HL-60/S4 (cell line): ENCODE data around the gene GNL1.

Experiments used
- in situ Hi-C: fragments of 300-500 bp; cut with MboI; formaldehyde crosslinking; loops from 2 replicates; pipeline ENCODE4 v1.14.3; 2022; ENCODE audit warnings: low sequenced_read_pairs

The GNL1 gene

DNA sequence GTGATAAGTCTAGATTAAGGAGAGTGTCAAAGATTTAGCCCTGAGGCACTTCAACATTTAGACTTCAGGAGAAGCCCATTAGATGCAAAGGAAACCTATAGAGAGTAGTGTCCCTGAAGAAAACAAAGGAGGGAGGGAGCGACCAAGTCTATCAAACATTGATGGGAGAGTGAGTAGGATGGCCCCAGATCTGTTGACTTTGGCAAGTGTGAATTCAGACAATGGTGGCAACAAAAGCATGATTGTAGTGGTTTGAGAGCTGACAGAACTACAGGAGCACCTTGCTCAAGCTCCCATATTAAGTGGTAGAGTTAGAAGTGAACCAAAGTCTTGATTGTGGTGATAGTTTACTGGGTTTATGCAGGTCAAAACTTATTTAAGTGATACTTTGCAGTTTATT is 14.0 kb upstream of the GNL1 start:
- in situ Hi-C loops, result no loop called here

DNA sequence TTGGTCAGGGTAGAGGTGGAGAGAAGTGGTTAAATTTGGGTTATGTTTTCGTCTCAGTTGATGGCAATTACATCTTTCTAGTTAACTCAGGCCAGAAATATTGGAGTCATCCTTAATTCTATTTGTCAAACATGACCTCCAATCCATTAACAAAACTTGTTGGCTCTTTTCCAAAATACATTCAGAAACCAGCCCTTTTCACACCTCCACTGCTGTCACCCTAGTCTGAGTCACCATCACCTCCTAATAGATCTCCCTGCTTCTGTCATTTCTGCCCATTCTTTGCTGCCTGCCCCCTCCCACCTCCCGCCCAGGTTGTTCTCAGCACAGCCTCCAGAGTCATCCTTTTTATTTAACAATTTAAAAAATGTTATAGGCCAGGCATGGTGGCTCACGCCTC is 12.0 kb upstream of the GNL1 start:
- in situ Hi-C loops, result no loop called here

DNA sequence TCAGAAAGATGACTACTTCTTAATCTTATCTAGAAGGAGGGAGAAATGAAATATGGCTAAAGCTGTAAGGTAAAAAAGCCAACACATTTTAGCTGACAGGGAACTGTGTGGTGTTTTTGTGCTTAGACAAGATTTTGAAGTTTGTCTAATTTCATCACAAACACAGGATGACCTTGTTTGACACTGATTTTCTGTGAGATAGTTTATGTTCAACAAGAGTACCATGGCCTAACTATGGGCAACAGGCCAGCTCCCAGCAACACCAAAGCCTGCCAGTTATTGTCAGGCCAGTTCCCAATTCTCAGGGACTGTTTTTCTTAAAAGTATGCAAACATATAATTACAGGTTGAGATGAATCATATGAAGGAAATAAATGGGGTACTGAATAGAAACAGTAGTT is 9.5 kb upstream of the GNL1 start:
- in situ Hi-C loops, result no loop called here

DNA sequence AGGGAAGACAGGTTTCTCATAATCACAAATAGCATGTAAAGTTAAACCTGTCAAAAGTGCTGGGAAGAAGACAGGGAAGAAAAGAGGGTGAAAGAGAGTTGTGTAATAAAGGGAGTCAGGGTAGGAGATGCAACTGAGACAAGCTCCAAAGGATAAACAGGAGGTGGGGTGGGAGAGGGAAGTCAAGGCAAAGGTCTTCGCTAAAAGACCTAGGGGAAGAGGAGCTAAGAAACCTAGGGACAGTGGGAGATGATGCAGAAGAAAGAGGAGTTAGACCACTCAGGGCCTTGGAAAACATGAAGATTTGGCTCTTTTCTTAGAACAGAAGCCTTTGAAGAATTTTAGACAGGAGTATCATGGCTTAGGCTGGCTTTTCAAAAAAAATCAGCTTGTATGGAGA is 7.8 kb upstream of the GNL1 start:
- in situ Hi-C loops, result no loop called here

DNA sequence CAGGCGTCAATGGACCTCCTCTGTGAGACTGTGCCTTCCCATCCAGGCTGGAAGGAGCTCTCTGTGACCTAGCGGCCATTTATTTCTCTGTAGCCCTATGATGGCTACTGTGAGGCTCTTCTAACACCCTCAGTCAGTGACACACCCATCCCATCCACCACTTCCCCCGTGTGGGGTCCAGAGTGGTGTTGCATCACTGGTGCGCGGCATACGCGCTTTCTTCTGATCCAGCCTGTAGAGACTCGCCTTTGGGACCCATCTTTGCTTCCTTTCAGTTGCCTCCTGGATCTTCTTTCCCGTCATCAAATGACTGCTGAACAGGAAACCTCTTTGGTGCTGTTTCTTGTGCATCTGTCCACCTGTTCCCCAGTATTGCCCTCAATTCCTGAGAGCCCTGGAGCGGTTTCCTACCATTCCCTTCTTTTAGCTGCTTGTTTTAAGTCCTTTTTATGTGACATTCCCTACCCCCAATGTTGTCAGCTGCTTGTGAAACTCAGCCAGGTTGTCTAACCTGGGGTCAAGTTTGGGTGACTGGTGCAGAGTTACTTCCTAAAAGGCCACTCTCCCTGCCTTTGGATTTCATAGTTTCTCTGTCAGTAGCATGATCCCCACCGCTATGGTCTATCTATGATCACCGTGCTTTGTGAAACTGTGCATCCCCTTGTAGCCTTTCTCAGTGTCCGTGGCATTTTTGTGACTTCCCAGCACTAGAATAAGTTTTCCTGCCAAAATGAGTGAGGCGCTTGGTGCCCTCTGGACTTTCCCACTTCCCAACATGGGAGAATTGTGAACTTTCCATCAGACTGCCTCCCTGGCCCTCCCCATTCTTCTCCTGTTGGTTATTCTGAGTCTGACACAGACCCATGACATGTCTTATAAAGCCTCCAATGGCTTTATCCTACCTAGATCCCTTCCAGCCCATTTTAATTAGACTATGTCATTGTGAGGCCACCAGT is 6.5 kb upstream of the GNL1 start:
- in situ Hi-C loops, result no loop called here

DNA sequence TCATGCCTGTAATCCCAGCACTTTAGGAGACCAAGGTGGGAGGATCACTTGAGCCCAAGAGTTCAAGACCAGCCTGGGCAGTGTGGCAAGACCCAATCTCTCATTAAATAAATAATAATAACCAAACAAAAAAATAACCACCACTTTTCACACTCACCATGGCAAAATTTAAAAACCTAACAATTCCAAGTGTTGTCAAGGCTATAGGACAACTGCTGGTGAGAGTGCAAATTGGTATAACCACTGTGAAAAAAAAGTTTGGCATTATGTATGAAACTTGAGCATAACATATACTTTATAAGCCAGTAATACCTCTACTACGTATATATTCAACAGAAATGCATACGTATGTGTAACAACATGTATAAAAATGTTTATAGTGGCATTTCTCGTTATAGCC is 4.6 kb upstream of the GNL1 start:
- in situ Hi-C loops, result no loop called here

DNA sequence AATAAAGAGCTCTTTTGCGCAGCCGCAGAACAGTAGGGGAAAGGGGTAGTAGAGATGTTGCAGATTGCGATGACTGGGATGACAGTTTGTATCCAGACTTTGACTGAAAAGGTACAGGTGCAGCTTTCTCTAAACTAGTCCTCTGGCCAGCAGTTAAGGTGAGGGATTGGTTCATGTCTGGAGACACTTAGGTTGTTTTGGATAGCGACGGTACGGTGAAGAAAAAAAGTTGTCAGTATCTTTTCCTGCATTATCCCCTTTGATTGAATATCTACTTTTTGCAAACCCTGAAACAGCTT is 1.3 kb upstream of the GNL1 start:
- in situ Hi-C loops, result no loop called here

DNA sequence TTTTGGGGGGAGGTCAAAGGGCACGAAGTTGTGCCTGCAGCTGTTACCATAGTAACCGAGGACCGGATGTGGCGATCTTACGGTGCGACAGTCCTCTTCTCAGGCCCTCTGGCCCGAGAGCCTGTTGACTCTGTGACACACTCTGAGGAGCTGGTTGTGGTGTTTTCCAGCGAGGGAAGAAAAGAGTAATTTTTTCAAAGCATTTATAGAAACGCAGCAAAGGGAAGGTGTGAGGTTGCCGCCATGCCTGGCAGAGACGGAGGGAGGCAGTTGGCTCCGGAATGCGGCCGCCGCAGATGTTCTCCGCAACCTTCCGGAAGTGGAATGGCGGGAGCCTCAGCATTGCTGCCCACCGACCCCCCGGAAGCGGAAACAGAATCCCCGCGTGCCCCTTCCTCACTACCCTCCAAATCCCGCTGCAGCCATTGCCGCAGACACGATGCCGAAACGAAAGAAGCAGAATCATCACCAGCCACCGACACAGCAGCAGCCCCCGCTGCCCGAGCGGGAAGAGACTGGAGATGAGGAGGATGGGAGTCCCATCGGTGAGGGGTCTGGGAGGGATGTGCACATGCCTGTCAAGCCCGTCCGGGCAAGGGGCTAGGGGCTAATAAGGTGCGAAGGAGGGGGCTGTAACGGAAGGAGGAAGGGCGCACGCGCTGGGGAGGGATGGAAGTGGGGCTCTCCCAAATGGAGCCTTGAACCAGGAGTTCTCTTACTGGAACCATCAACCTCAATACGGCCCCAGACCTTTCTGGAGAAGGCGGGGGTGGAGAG is 805 bp upstream of the GNL1 start, which contains the start of gene PRR3:
Gene PRR3 (plus strand): TSS at position 390 of the 777 bp plus-strand sequence. CDS start 50 bp downstream, at position 440.
- in situ Hi-C loops, result no loop called here

DNA sequence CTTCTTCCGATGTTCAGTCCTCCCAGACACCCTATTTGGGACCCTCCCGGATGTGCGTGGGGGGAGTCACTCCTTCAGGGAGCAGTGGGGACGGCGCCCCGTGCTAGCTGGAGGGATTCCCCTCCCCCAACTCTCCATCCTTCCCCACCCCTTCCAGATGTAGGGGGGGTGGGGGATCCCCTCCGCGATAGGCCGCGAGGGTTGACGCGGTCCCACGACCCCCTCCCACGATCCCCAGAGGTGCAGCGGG is 548 bp downstream of the GNL1 start:
- in situ Hi-C loops, result no loop called here

DNA sequence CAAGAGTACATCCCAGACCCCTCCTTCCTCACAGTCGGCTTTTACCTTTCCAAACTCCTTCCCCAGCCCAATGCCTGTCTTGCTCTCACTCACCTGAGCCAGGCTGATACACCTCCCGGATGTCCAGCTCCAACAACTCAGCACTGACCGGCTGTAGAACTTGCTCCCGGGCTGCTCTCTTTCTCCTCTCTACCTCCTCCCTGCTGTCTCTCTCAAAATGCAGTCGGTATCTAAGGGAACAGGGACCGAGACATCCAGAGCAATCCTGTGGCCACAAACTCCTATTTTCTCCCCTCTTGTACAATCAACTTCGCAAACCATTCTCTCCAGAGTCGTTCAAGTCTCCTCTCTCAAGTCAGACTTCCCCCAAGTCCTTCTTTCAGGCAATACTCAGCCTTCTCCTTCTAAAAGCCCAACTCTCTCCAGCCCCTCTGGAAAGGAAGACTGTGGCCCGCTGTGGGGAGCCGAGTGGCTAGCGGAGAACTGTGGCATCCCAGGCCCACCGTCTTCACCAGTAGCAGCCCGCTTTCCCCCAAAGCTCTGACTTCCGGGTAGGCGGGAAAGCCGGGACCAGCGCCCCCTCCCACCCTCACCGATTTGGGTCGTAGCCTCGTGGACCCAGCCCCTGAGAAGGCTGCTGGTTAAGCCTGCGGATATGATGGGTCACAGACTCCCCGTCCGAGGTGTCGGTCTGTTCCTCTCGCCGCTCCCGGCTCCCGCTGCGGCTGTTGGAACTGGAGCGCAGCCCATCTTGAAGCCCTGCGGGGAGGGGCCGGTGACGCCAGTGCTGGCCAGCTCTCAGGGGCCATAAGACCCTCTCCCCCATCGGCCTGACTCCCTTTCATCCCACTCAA is 1.1 kb downstream of the GNL1 start:
- in situ Hi-C loops, result no loop called here

DNA sequence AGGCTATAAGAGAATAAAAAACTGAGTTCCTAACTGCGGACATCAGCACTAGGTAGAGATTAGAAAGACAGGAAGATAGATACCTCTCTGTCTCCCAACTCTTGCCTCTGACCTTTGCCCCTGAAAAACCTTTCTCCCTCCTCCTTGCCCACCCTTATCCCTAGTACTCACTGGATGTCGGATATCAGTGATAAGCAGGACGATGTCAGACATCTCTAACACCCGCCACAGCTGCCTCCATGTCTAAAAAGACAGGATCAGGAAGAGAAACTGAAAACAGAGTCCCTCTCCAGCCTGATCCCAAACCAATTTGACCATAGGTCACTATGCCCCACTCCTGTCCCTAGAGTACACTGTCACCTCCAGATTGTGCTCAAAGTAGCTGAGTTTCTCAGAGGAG is 1.9 kb downstream of the GNL1 start:
- in situ Hi-C loops, result no loop called here

DNA sequence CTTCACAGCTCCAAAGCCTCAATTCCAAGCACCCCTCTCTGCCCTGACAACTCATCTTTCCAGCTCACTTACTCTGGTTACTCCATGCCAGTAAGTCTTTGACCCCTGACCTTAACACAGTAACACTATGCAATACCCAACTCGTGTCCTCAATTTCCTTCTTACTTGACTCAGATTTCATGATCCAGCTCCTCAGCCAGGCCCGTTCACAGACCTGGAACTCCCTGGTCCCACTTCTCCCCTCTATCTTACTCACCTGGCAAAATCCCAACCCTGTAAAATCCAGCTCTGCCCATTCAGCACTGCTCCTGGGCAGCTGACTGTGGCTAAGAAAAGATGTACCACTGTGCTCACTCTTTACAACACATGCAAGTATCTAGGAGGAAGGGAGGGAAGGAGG is 7.9 kb downstream of the GNL1 start:
- in situ Hi-C loops, result loop anchor here (10.0 kb wide), 2 partner anchors 176 to 536 kb away; partner anchors contain the start of gene TUBB

DNA sequence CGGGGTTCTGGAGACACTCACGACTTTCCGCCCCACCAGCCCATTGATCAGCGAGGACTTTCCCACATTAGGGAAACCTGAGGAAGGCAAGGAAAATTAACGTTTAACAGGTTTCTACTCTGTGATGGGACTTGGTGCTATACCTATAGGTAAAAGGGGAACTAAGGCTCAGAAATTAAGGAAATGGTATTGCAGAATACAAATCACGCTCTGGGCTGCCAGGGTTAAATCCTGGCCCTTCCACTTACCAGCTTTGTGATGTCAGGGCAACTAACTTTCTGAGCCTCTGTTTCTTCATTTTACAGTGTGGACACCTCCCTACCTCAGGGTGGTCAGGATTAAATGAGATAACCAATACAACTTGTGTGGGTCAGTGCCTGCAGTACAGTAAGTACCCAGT is 8.8 kb downstream of the GNL1 start:
- in situ Hi-C loops, result loop anchor here (10.0 kb wide), 2 partner anchors 177 to 537 kb away; partner anchors contain the start of gene TUBB

DNA sequence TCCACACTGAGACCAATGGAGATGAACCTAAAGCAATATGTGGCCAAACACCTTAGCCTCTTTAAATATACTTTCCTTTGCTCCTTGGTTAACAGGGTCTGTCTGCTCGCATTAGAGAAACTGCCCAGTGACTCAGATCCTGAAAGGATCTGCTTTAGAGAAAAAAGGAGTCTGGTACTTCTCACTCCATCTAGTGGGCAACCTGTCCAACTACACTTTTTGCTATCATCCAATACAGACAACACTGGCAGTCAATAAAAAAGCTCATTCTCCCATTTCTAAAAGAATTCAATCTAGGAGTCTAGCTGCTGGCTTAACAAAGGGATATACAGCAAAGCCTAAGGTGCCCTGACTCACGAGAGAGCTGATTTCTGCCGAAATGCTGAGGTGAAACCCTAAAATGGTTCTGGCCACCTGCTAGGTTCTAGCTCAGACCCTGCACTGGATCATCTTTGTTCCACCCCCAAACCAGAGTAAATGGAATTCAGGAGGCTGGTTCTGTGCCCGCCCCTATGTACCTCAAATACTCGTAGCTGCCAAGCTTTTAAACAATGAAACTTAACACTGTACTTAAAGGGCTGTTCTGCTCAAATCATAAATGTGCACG is 11.5 kb downstream of the GNL1 start:
- in situ Hi-C loops, result loop anchor here (10.0 kb wide), 2 partner anchors 180 to 540 kb away; partner anchors contain the start of gene TUBB

DNA sequence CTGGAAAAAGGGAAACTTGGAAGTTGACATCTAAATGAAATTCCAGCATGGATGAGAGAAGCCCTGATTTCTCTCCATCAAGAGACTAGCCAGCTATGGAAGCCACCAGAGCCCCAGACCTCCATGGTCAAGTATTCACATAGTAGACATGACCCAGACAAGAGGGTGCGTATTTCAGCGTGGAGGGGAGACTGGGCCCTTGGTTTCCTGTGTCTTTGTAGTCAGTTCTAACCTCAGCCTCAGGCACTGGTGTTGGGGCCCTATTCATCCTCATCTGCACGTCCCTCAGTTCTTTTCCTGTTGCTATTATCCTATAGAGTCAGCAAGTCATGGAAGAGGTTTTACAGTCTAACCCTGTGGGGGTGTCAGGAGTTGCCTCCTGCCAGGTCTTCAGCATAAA is 12.5 kb downstream of the GNL1 start:
- in situ Hi-C loops, result loop anchor here (10.0 kb wide), 2 partner anchors 181 to 541 kb away; partner anchors contain the start of gene TUBB

DNA sequence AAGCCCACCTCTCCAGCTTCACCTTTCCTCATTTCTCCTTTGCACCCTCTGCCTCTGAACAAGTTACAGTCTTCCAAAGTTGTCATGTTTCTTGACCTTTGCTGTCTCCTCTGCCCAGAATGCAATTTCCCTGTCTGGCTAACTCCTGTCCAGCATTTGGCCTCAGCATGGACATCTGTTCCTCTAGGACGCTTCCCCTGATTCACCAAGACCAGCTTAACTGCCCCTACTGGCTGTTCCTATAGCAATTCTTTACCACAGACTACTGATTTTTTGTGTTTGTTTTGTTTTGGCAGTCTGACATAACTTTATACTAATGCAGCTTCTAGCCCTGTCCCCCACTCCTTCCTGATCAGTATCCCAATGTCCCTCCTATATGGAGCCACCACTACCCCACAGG is 13.4 kb downstream of the GNL1 start:
- in situ Hi-C loops, result loop anchor here (10.0 kb wide), 2 partner anchors 182 to 542 kb away; partner anchors contain the start of gene TUBB

DNA sequence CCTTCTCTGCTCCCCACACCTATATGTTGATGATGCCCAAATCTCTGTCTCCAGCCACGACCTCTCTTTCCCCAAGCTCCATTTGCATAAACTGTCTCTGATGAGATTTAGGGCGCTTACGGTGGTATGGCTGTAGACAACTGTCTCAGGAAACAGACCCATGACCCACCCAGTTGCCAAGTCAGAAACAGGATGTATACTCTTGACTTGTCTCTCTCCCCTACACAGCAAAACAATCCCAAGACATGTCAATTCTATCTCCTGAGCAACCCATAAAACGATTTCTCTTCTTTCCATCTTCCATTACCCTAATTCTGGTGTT is 13.9 kb downstream of the GNL1 start:
- in situ Hi-C loops, result loop anchor here (10.0 kb wide), 2 partner anchors 182 to 542 kb away; partner anchors contain the start of gene TUBB

DNA sequence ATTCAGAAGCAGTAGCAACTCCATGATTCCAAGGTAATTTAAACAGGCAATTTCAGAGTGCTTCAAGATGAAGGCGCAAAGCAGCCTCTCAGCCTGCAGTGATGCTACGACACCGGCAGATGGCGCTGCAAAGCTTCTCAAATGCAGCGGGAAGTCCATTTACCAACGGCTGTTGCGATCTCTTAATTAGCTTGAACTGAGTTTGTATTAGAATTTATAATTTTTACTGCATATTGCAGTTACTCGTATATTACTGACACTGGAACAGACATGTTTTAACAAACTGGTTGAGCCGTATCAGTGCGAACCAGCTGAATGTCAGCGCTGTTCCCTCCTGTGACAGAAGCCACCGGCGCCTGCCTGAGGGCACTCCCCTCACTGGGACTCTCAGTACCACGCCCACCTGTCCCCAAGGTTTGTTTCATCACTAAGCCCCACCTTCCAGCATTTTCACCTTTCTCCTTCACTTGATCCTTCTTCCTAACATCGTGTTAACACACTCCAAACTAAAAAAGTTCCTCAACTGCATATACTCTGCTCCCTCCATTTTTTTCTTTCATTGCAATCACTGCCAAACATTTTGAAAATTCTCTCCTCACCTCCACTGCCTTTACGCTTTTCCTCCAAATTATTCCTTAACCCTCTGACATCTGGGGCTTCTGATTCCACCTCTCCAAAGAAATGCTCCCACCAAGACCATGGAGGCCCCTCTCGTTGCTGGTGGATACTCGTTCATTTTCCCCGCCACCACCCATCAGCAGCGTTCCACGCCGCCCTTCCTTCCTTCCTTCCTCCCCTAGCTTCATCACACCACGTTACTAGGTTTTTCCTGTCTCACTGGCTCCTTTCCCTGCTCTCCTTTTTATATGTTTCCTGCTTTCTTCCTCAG is 14.5 kb downstream of the GNL1 start:
- in situ Hi-C loops, result loop anchor here (10.0 kb wide), 2 partner anchors 183 to 543 kb away; partner anchors contain the start of gene TUBB

DNA sequence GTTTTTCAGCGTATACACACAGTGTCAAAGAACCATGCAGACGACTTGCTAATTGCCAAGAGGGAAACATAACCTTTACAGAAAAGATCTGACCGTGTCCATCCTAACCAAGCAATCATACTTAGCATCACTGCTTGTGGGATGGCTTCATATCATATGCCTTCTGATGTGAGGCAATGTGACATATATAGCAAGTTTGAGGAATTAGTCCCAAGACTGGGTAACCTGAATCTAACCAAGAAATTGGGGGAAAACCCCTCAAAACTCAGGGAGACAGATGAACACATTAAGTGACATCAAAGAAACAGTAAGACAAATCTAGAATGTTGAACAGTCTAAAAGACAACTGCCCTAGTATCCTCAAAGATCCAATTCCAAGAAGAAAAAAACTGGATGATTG is 18.4 kb downstream of the GNL1 start:
- in situ Hi-C loops, result no loop called here
